ENCODE results near the gene OR4Q2.

DNA sequence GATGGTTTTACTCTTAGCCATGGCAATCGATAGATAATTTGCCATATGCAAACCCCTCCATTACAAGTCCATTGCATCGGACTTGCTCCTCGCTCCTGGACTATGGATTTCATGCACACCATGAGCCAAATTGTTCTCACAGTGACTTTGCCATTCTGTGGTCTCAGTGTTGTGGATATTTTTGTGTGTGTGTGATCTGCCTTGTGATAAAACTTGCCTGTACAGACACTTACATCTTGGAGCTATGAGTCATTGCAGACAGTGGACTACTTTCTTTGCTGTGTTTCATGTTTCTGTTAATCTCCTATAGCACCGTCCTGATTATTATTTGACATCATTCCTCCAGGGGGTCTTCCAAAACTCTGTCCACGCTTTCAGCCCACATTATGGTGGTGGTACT lies 42.3 kb downstream of the OR4Q2 start:
- no peak for TF ChIP-seq ZNF274 (IDR thresholded peaks at IDR 0.05; ENCODE audit: low read depth, low read length)
- TF ChIP-seq, protein P1, sequence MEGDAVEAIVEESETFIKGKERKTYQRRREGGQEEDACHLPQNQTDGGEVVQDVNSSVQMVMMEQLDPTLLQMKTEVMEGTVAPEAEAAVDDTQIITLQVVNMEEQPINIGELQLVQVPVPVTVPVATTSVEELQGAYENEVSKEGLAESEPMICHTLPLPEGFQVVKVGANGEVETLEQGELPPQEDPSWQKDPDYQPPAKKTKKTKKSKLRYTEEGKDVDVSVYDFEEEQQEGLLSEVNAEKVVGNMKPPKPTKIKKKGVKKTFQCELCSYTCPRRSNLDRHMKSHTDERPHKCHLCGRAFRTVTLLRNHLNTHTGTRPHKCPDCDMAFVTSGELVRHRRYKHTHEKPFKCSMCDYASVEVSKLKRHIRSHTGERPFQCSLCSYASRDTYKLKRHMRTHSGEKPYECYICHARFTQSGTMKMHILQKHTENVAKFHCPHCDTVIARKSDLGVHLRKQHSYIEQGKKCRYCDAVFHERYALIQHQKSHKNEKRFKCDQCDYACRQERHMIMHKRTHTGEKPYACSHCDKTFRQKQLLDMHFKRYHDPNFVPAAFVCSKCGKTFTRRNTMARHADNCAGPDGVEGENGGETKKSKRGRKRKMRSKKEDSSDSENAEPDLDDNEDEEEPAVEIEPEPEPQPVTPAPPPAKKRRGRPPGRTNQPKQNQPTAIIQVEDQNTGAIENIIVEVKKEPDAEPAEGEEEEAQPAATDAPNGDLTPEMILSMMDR (IDR thresholded peaks at IDR 0.05 in 2 of 3, conservative IDR thresholded peaks at IDR 0.05 in 1 of 3; ENCODE audit: borderline replicate concordance in 1 of 3, insufficient read depth in 1 of 3, low read depth in 2 of 3, low read length in 2 of 3) = no peak
- TF ChIP-seq, protein P2, sequence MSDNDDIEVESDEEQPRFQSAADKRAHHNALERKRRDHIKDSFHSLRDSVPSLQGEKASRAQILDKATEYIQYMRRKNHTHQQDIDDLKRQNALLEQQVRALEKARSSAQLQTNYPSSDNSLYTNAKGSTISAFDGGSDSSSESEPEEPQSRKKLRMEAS (IDR thresholded peaks at IDR 0.05) = no peak
- no peak for TF ChIP-seq EZH2 (IDR thresholded peaks at IDR 0.05)
- no peak for TF ChIP-seq CBX3 (IDR thresholded peaks at IDR 0.05; ENCODE audit: low read depth)
- TF ChIP-seq YY1 (IDR thresholded peaks at IDR 0.05; ENCODE audit: extremely low read depth, insufficient replicate concordance, low read depth, low read length) = no peak
- TF ChIP-seq POLR2A (IDR thresholded peaks at IDR 0.05; ENCODE audit: borderline replicate concordance, extremely low read depth, insufficient read depth, insufficient read length) = no peak
- TF ChIP-seq EZH2phosphoT487 (IDR thresholded peaks at IDR 0.05; ENCODE audit: borderline replicate concordance) = no peak
- TF ChIP-seq ELF1 (IDR thresholded peaks at IDR 0.05; ENCODE audit: borderline replicate concordance, low read depth) = no peak
- TF ChIP-seq POLR2AphosphoS5 (IDR thresholded peaks at IDR 0.05; ENCODE audit: low read depth, low read length) = no peak

All from HCT116 (cell line).